ENCODE results near the gene WEE1.

Gene WEE1

GRCh38 chr11:9567401-9567800 is 6.1 kb upstream of the WEE1 start:
- DNase-seq = no peak

DNA sequence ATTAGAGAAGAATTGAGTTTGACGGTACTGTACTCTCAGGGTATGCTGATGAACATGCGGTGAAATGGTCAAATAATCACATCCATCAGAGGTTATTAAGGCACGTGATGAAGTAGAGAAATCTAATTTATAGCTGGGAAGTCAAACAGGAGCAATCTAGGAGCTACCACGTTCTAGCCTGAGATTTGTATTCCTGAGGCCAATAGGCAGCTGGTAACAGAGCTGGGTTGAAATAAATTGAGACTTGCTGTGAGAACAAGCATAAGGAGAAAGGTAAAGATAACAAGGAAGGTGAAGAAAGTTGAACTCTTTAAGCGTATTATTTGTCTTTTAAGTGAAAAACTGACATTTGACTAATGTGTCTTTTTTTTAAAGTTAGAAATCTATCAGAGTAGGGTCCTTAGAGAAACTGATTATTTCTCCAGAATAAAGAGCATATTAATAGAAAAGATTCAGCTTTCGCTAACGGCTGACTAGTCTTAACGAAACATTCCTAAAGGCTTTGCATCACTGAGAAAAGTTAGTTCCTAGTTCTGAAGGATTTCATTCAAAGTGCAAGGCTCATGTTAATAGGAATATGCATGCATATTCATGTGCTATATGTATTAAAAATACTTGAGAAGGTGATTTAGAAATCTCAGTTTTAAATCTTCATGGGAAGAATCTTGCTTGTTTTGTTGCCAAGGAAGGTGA is 5.2 kb upstream of the WEE1 start:
- no peak for DNase-seq

DNA sequence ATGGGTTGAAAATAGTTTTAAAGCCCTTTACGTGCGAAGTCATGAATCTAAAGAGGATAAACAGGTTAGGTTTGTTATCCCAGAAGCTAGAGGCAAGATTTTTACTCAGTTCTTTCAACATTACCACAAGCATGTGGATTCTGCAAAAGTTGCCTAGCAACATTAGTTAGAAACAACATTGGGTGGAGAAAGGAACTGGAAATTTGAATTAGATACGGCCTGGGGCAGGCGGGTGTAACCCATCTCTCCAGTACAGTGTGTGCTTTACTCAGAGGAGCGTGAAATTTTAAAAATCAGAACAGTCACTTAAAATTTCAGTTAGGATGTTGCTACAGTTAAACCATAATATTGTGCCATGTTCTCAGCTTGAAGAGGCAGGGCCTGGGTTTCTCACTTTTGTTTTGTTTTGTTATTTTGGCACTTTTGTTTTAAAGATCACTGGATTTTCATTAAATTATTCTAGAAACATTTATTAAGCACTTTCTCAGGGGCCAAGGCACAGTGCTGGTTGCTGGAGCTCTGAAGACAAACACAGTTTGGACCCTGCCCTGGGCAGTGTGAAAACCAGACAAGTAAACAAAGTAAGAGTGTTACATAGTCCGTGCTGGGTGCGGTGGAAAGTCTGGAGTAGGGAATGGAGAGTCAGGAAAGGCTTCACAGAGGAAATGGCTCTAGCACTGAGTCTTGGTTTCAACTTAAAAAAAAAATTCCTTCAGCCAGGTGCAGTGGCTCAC is 4.4 kb upstream of the WEE1 start:
- DNase-seq = no peak

DNA sequence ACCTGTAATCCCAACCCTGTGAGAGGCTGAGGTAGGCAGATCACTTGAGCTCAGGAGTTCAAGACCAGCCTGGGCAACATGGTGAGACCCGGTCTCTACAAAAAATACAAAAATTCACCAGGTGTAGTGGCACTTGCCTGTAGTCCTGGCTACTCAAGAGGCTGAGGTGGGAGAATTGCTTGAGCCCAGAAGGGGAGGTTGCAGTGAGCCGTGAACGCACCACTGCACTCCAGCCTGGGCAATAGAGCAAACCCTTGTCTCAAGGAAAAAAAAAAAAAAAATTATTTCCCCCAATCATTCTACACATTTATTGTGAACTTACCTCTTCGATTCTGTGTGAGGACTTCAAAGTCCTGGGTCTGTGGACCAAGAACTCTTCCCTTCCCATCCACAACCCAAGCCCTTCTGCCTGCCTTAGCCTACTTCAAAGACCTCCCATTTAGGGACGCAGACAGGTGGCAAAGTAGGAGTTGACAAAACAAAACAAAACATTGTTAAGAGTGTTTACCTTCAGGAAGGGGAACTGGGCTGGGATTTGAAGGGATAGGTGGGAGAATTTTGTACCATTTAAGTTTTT is 3.8 kb upstream of the WEE1 start:
- no peak for DNase-seq

DNA sequence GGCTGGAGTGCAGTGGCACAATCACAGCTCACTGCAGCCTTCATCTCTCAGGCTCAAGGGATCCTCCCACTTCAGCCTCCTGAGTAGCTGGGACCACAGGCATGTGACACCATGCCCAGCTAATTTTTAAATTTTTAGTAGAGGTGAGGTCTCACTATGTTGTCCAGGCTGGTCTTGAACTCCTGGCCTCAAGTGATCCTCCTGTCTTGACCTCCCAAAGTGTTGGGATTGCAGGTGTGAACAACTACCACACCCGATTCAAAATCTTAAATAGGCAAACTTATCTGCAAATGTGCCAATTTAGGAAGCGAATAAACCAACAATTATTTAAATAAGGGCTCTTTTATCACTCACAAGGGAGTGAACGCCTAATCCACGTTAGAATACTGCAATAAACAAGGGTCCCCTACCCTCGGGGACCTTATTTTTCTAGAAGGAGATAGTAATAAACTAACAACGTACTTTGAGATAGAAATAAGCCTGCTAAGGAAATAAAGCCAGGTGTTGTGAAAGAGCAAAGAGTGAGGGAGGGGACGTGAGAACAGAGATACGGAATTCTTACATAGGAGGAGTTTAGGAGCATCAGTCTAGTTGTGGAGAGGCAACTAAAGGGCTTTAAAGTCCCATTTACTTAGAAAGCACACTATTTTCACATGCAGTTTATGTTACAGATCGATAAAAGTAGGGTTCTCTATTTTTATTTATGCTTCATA is 3.0 kb upstream of the WEE1 start:
- DNase-seq = no peak

- no peak for DNase-seq
Observed at GRCh38 chr11:9571071-9571762, 2.3 kb upstream of the WEE1 start.

DNA sequence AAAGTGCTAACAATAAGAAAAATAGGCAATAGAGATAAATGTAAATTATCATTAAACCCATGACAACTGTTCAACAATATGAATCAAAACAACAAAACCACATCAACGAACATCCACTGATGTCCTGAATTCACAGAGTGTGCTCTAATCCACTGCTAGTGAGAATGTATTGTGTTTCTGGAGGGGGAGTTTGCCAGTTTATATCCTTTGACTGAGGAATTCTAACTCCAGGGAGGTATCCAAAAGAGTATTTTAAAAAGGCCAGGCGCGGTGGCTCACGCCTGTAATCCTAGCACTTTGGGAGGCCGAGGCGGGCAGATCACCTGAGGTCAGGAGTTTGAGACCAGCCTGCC is 1.7 kb upstream of the WEE1 start:
- DNase-seq = no peak

GRCh38 chr11:9573775-9574621 is 528 bp downstream of the WEE1 start:
- no peak for DNase-seq

- no peak for DNase-seq
Observed at GRCh38 chr11:9574622-9575259, 1.3 kb downstream of the WEE1 start.

DNA sequence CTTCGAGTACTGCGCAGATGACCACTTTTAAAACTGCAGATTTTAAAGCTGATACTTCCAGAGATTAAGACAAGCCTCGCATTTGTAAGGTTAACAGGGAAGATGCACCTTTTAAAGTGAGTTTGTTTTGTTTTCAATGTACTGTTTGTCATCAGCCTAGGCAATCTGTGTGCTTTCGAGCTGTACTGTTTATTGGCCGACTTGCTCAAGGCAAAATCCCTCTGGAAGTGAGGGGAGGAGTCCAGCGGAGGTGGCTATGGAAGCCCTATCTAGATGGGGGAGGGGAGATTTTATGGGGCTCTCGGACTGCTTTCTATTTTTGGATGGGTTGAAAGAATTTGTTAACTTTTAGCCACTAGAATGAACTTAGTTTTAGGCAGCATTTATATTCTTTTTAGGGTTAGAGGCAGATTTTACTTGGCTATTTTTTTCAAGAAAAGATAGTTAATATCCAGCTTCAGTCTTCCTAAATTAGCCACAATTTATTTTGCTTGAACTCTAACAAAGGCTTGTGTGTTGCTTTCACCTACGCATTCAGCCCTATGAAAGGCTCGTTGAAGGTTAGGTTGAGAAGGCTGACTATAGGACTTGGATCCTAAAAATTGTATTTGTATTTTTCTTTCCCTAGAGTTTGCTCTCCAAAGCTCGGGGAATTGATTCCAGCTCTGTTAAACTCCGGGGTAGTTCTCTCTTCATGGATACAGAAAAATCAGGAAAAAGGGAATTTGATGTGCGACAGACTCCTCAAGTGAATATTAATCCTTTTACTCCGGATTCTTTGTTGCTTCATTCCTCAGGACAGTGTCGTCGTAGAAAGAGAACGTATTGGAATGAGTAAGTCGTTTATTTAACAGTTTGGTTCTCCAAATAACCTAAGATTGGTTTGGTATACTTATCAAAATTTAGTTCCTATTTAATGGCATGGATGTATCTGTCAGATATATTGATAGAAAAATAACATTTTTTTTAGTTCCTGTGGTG is 2.1 kb downstream of the WEE1 start:
- peak; percentile 27 for DNase-seq

- DNase-seq = no peak
Observed at GRCh38 chr11:9576701-9577381, 3.4 kb downstream of the WEE1 start.

GRCh38 chr11:9577556-9577955 is 4.1 kb downstream of the WEE1 start:
- no peak for DNase-seq

- DNase-seq = no peak
Observed at GRCh38 chr11:9580894-9581293, 7.4 kb downstream of the WEE1 start.

DNA sequence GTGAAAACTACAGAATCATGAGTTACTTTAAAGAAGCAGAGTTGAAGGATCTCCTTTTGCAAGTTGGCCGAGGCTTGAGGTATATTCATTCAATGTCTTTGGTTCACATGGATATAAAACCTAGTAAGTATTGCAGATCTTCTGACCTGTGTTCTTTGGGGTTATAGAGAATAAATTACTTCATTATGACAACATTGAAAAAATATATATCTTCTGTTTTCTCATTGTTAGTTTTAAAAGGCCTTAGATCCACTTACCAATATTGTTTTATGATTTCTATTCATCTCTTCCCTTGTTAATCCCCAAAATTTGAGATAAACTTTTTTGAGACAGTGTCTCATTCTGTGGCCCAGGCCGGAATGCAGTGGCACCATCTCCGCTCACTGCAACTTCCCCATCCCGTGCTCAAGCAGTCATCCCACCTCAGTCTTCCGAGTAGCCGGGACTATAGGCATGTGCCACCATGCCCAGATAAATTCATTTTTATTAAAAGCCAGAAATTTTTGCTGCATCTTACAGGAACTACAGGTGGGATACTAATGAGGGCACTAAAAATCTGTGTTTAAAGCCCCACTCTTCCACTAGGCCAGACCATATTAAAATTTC is 8.2 kb downstream of the WEE1 start:
- DNase-seq = no peak

- DNase-seq = no peak
Observed at GRCh38 chr11:9590717-9591116, 17.2 kb downstream of the WEE1 start.

- DNase-seq = no peak
Observed at GRCh38 chr11:9594267-9595046, 21.0 kb downstream of the WEE1 start.

DNA sequence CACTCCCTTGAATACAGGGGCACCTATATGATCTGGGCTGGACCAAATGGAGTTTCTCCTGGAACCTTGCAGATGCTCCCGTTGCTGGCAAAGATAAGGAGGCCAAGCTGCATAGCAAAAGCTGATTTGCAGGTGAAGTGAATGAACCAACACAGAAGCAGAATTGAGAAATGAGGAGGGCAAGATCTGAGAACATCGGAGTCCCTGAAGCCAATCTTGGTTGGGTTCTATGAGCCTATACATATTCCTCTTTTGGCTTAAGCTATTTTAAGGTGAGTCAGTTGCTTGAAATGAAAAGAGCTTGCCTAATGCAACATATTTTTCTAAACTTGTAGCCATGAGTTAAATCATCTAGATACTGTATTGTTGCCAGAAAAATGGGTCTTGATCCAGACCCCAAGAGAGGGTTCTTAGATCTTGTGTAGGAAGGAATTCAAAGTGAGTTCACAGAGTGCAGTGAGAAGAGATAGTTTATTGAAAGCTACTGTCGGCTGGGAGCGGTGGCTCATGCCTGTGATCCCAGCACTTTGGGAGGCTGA is 23.5 kb downstream of the WEE1 start:
- no peak for DNase-seq

GRCh38 chr11:9600166-9600565 is 26.7 kb downstream of the WEE1 start:
- no peak for DNase-seq
